Upper lobe of left lung (tissue), 4 donors: Measurements from ENCODE around the gene CCNJL.

Source experiments
- CTCF ChIP-seq, 6 experiments: fragments of 450-650 bp in 4 of 6; fragments of 200-600 bp in 2 of 6; sonication (generic) in 2 of 6; IDR thresholded peaks; one replicate each; pipeline ENCODE4 v1.5.1; 2016 to 2019; ENCODE audit warnings: antibody characterized with exemption in 6 of 6
- POLR2AphosphoS5 ChIP-seq, 2 donors: sonication (generic); formaldehyde crosslinking; IDR thresholded peaks; one replicate each; pipeline ENCODE4 v1.5.1; 2017; ENCODE audit warnings: antibody characterized with exemption in 2 of 2

DNA sequence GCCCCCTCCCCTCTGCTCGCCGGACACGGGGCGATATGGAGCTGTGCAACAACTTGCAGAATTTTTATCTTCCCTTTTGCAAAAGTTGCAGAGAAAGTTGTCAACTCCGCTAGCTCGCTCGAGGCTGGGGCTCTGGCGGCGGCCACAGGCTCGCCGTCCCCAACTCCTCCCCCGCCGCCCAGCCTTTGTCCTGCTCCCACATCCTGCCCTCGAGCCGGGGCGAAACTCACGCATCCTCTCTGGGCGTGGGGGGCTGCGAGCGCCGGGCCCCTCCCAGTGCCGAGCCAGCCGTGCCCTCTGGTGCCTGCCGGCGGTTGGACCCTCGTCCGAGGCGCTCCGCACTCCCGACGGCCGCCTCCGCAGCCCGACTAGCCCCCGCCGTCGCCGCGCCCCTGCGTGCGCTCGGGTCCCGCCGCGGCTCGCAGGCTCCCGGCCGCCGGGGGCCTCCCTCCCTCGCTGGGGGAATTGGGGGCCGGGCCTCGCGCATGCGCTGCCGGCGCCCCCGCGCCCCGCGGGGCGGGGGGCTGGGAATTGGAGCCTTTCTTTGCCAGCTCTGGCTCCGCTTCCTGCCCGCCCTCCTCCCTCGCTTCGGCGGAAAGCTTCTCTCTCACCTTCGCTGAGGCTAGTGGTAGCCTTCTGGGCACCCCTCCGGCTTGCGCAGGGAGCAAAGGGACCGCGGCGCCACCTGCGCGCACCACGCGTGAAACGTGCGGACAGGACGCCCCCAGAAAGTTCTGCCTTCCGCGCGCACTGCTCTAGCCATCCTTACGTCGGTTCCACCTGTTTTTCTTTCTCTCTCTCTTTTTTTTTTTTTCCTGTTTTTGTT lies at the start of gene CCNJL:
- TF ChIP-seq CTCF (IDR thresholded peaks at IDR 0.05) (peak in 2 of 6 experiments; percentile 5 to 27), POLR2AphosphoS5 (IDR thresholded peaks at IDR 0.05) (peak in 1 of 2 donors; percentile 21)
